Measurements from ENCODE around the gene DNM3. TPM values are rescaled to one million over a fixed set of nuclear protein-coding genes. Genes with fewer than 3 reads are reported as not detected.
A peak's percentile ranks its signal among the peaks of the same experiment; 100 is the strongest.

Gene DNM3
- total and polyA plus RNA-seq, 2 donors (not counting 3 experiments of a cell fraction or from before 2014, with no cell fraction given): 1.4 to 2.5 TPM

- Histone ChIP-seq H2AFZ (ENCODE audit: low read depth, low read length) (peak overlapping the region; percentile 77), H3K9me1 (replicated peaks; ENCODE audit: control insufficient read depth, extremely low read depth, insufficient read depth, low read length) (no peaks in the 10 kb centered on the region), H3K36me3 (ENCODE audit: control insufficient read depth in 2 of 2, extremely low read depth in 1 of 2, insufficient read depth in 2 of 2, low read length in 2 of 2) (no peaks in the 10 kb centered on the region), H3K9ac (replicated peaks; ENCODE audit: extremely low read depth, insufficient read depth, low read length) (peak overlapping the region; percentile 95), H4K20me1 (replicated peaks; ENCODE audit: control insufficient read depth, extremely low read depth, insufficient read depth, low read length) (no peaks in the 10 kb centered on the region), H3K27me3 (ENCODE audit: control insufficient read depth in 2 of 2, insufficient read depth in 2 of 2, low read length in 2 of 2) (no peaks in the 10 kb centered on the region), H3K4me3 (replicated peaks in 1 of 3; ENCODE audit: insufficient read depth in 1 of 3, low read depth in 1 of 3, low read length in 3 of 3) (peak overlapping the region; percentile 22 to 96 (median 38)), H3K9me3 (replicated peaks; ENCODE audit: control insufficient read depth, insufficient read depth, low read length) (no peaks in the 10 kb centered on the region), H3K4me2 (ENCODE audit: insufficient read depth, low read length) (peak overlapping the region; percentile 99), H3K79me2 (ENCODE audit: control insufficient read depth, insufficient read depth, low read length) (peaks cover 7% of the 10 kb centered on the region), H3K27ac (ENCODE audit: insufficient read depth, low read depth, low read length) (peak overlapping the region; percentile 87), H3K4me1 (ENCODE audit: control insufficient read depth, extremely low read depth, insufficient read depth, low read length) (peaks cover 57% of the 10 kb centered on the region)
- DNase-seq (ENCODE audit: low read depth, low spot score) (peak; percentile 76), FAIRE-seq (peak; percentile 56)
- BruUV-seq (replicated peaks): no TSS peak
- dilution Hi-C loops (cut with MboI; ENCODE audit: extremely low pct_ligation_motif_present, low sequenced_read_pairs): no loop called here
- POLR2A ChIA-PET: interaction anchor here (0.6 kb wide), 1 partner anchor 161 kb away, joined by 3 read pairs; no protein-coding TSS in a partner anchor
- intact Hi-C loops (cut with micrococcal nuclease): loop anchor here (1.0 to 10.0 kb wide), 10 partner anchors 35 to 760 kb away; partner anchors contain the start of gene SUCO
- TF ChIP-seq FOS (IDR thresholded peaks at IDR 0.05; ENCODE audit: borderline replicate concordance, insufficient read depth, low read length) (no peak), POLR2A (IDR thresholded peaks at IDR 0.05; ENCODE audit: low read depth, low read length) (no peak), GATA2 (IDR thresholded peaks at IDR 0.05; ENCODE audit: insufficient read depth, insufficient read length, low read depth, low read length) (no peak), POLR2AphosphoS5 (IDR thresholded peaks at IDR 0.05; ENCODE audit: insufficient read depth, low read depth, low read length) (no peak), MAX (IDR thresholded peaks at IDR 0.05; ENCODE audit: insufficient read depth, insufficient read length) (no peak), EZH2 (IDR thresholded peaks at IDR 0.05; ENCODE audit: borderline replicate concordance, low read depth, low read length, severe bottlenecking) (no peak), CTCF (IDR thresholded peaks at IDR 0.05; ENCODE audit: extremely low read depth in 1 of 2, insufficient read depth in 1 of 2, low read depth in 1 of 2, low read length in 2 of 2) (no peak), JUN (IDR thresholded peaks at IDR 0.05; ENCODE audit: borderline replicate concordance, insufficient read depth, insufficient read length, low read depth) (peak; percentile 48)
- CTCF ChIA-PET: interaction anchor here (1.0 to 2.9 kb wide), 7 partner anchors 9 to 255 kb away, joined by 3 to 11 read pairs (median 4); no protein-coding TSS in a partner anchor
These were observed 303.3 kb downstream of the DNM3 start for GRCh38 chr1:172144445-172145061.
